ENCODE data around the gene RPS19.

RPS19 gene

GRCh38 chr19:41882568-41883462 is 22.8 kb downstream of the RPS19 start, which contains the start of gene ARHGEF1:
Gene ARHGEF1 (plus strand): TSS chr19:41883184. CDS start chr19:41888083, 4,899 bp downstream.
- Histone ChIP-seq H3K36me3 (ENCODE audit: insufficient read depth, low read length) (no peaks in the 10 kb centered on the region), H3K9ac (ENCODE audit: low read length) (peak within 1 kb of the TSS; percentile 47), H3K9me3 (ENCODE audit: low read length) (no peaks in the 10 kb centered on the region), H3K4me1 (ENCODE audit: insufficient read depth, low read length) (peaks cover 13% of the 10 kb centered on the region), H3K4me3 (ENCODE audit: low read depth in 1 of 2, low read length in 2 of 2) (peak within 1 kb of the TSS; percentile 86 to 99), H3K27ac (ENCODE audit: low read depth, low read length) (peak within 1 kb of the TSS; percentile 78), H3K27me3 (ENCODE audit: control insufficient read depth in 1 of 2, insufficient read depth in 2 of 2, low read length in 2 of 2) (no peaks in the 10 kb centered on the region)

GRCh38 chr19:41883463-41883820 is 23.4 kb downstream of the RPS19 start:
- Histone ChIP-seq H3K9ac (ENCODE audit: low read length) (peak overlapping the region; percentile 47), H3K27ac (ENCODE audit: low read depth, low read length) (peak overlapping the region; percentile 72), H3K9me3 (ENCODE audit: low read length) (no peaks in the 10 kb centered on the region), H3K4me1 (ENCODE audit: insufficient read depth, low read length) (peaks cover 13% of the 10 kb centered on the region), H3K27me3 (ENCODE audit: control insufficient read depth in 1 of 2, insufficient read depth in 2 of 2, low read length in 2 of 2) (no peaks in the 10 kb centered on the region), H3K4me3 (ENCODE audit: low read depth in 1 of 2, low read length in 2 of 2) (peak overlapping the region; percentile 86 to 99), H3K36me3 (ENCODE audit: insufficient read depth, low read length) (no peaks in the 10 kb centered on the region)

- Histone ChIP-seq H3K27ac (ENCODE audit: low read depth, low read length) (peak overlapping the region; percentile 72), H3K9me3 (ENCODE audit: low read length) (no peaks in the 10 kb centered on the region), H3K36me3 (ENCODE audit: insufficient read depth, low read length) (peaks cover 2% of the 10 kb centered on the region), H3K9ac (ENCODE audit: low read length) (peak overlapping the region; percentile 47), H3K4me1 (ENCODE audit: insufficient read depth, low read length) (peaks cover 13% of the 10 kb centered on the region), H3K4me3 (ENCODE audit: low read depth in 1 of 2, low read length in 2 of 2) (peak overlapping the region; percentile 86 to 99), H3K27me3 (ENCODE audit: control insufficient read depth in 1 of 2, insufficient read depth in 2 of 2, low read length in 2 of 2) (no peaks in the 10 kb centered on the region)
These were observed 24.0 kb downstream of the RPS19 start for GRCh38 chr19:41883821-41884733.

- H3K36me3 ChIP-seq (ENCODE audit: insufficient read depth, low read length), result peaks cover 6% of the 10 kb centered on the region
- H3K9ac ChIP-seq (ENCODE audit: low read length), result no peak overlapping the region
- H3K27ac ChIP-seq (ENCODE audit: low read depth, low read length), result no peak overlapping the region
- H3K9me3 ChIP-seq (ENCODE audit: low read length), result no peaks in the 10 kb centered on the region
- no peaks in the 10 kb centered on the region for H3K27me3 ChIP-seq (ENCODE audit: control insufficient read depth in 1 of 2, insufficient read depth in 2 of 2, low read length in 2 of 2)
- H3K4me1 ChIP-seq (ENCODE audit: insufficient read depth, low read length), result peaks cover 12% of the 10 kb centered on the region
- H3K4me3 ChIP-seq (ENCODE audit: low read depth in 1 of 2, low read length in 2 of 2), result no peak overlapping the region
These were observed 27.0 kb downstream of the RPS19 start for GRCh38 chr19:41886761-41887710.

GRCh38 chr19:41887711-41888382 is 27.8 kb downstream of the RPS19 start:
- Histone ChIP-seq H3K9ac (ENCODE audit: low read length) (no peak overlapping the region), H3K9me3 (ENCODE audit: low read length) (no peaks in the 10 kb centered on the region), H3K27ac (ENCODE audit: low read depth, low read length) (no peak overlapping the region), H3K4me3 (ENCODE audit: low read depth in 1 of 2, low read length in 2 of 2) (no peak overlapping the region), H3K27me3 (ENCODE audit: control insufficient read depth in 1 of 2, insufficient read depth in 2 of 2, low read length in 2 of 2) (no peaks in the 10 kb centered on the region), H3K4me1 (ENCODE audit: insufficient read depth, low read length) (peaks cover 7% of the 10 kb centered on the region), H3K36me3 (ENCODE audit: insufficient read depth, low read length) (peaks cover 6% of the 10 kb centered on the region)

- Histone ChIP-seq H3K4me3 (ENCODE audit: low read depth in 1 of 2, low read length in 2 of 2) (no peak overlapping the region), H3K9ac (ENCODE audit: low read length) (no peak overlapping the region), H3K9me3 (ENCODE audit: low read length) (no peaks in the 10 kb centered on the region), H3K36me3 (ENCODE audit: insufficient read depth, low read length) (peaks cover 6% of the 10 kb centered on the region), H3K27me3 (ENCODE audit: control insufficient read depth in 1 of 2, insufficient read depth in 2 of 2, low read length in 2 of 2) (no peaks in the 10 kb centered on the region), H3K27ac (ENCODE audit: low read depth, low read length) (no peak overlapping the region), H3K4me1 (ENCODE audit: insufficient read depth, low read length) (peaks cover 7% of the 10 kb centered on the region)
These were observed 28.9 kb downstream of the RPS19 start for GRCh38 chr19:41888926-41889325.

- Histone ChIP-seq H3K9ac (ENCODE audit: low read length) (no peak overlapping the region), H3K36me3 (ENCODE audit: insufficient read depth, low read length) (peaks cover 12% of the 10 kb centered on the region)
These were observed 29.8 kb downstream of the RPS19 start for GRCh38 chr19:41889896-41890295.

GRCh38 chr19:41890936-41891335 is 30.9 kb downstream of the RPS19 start:
- Histone ChIP-seq H3K27me3 (ENCODE audit: control insufficient read depth in 1 of 2, insufficient read depth in 2 of 2, low read length in 2 of 2) (no peaks in the 10 kb centered on the region), H3K4me1 (ENCODE audit: insufficient read depth, low read length) (no peaks in the 10 kb centered on the region), H3K4me3 (ENCODE audit: low read depth in 1 of 2, low read length in 2 of 2) (no peak overlapping the region), H3K9me3 (ENCODE audit: low read length) (no peaks in the 10 kb centered on the region), H3K9ac (ENCODE audit: low read length) (no peak overlapping the region), H3K27ac (ENCODE audit: low read depth, low read length) (no peak overlapping the region), H3K36me3 (ENCODE audit: insufficient read depth, low read length) (peaks cover 20% of the 10 kb centered on the region)

More at GRCh38 chr19:41889896-41890295, 29.8 kb downstream of the RPS19 start:
- Histone ChIP-seq H3K9me3 (ENCODE audit: low read length) (no peaks in the 10 kb centered on the region), H3K4me1 (ENCODE audit: insufficient read depth, low read length) (peaks cover 2% of the 10 kb centered on the region), H3K4me3 (ENCODE audit: low read depth in 1 of 2, low read length in 2 of 2) (no peak overlapping the region), H3K27ac (ENCODE audit: low read depth, low read length) (no peak overlapping the region), H3K27me3 (ENCODE audit: control insufficient read depth in 1 of 2, insufficient read depth in 2 of 2, low read length in 2 of 2) (no peaks in the 10 kb centered on the region)

GRCh38 chr19:41892173-41892902 is 32.3 kb downstream of the RPS19 start:
- no peak overlapping the region for H3K9ac ChIP-seq (ENCODE audit: low read length)
- no peak overlapping the region for H3K4me3 ChIP-seq (ENCODE audit: low read depth in 1 of 2, low read length in 2 of 2)
- peaks cover 23% of the 10 kb centered on the region for H3K36me3 ChIP-seq (ENCODE audit: insufficient read depth, low read length)
- H3K27me3 ChIP-seq (ENCODE audit: control insufficient read depth in 1 of 2, insufficient read depth in 2 of 2, low read length in 2 of 2), result no peaks in the 10 kb centered on the region
- H3K9me3 ChIP-seq (ENCODE audit: low read length), result no peaks in the 10 kb centered on the region
- no peak overlapping the region for H3K27ac ChIP-seq (ENCODE audit: low read depth, low read length)
- H3K4me1 ChIP-seq (ENCODE audit: insufficient read depth, low read length), result no peaks in the 10 kb centered on the region

GRCh38 chr19:41893899-41894298 is 33.8 kb downstream of the RPS19 start:
- Histone ChIP-seq H3K9me3 (ENCODE audit: low read length) (no peaks in the 10 kb centered on the region), H3K27ac (ENCODE audit: low read depth, low read length) (no peak overlapping the region), H3K27me3 (ENCODE audit: control insufficient read depth in 1 of 2, insufficient read depth in 2 of 2, low read length in 2 of 2) (no peaks in the 10 kb centered on the region), H3K4me3 (ENCODE audit: low read depth in 1 of 2, low read length in 2 of 2) (no peak overlapping the region), H3K9ac (ENCODE audit: low read length) (no peak overlapping the region), H3K4me1 (ENCODE audit: insufficient read depth, low read length) (no peaks in the 10 kb centered on the region), H3K36me3 (ENCODE audit: insufficient read depth, low read length) (peaks cover 33% of the 10 kb centered on the region)

All from muscle layer of colon (tissue), 2 donors.